ENCODE data around the gene PASK.

DNA sequence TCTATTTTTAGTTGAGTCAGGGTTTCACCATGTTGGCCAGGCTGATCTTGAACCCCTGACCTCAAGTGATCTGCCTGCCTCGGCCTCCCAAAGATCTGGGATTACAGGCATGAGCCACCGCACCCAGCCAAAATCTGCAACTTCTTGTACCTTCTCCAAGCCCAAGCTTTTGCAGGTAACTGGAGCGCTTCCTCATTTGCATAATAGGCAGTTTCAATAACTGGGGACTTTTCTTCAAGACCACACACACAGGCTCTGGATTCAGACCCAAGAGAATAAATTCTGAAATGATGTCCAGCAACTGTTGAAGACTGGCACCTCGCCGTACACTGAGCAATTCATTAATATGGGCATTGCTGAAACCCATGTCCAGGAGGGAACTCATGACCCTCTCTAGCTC, 50.0 kb downstream of the PASK start:
- no peak for TF ChIP-seq CTCF (IDR thresholded peaks at IDR 0.05; ENCODE audit: poor library complexity, severe bottlenecking)
- TF ChIP-seq SMC3 (conservative IDR thresholded peaks at IDR 0.05; ENCODE audit: poor library complexity), result no peak
- TF ChIP-seq, protein P1, sequence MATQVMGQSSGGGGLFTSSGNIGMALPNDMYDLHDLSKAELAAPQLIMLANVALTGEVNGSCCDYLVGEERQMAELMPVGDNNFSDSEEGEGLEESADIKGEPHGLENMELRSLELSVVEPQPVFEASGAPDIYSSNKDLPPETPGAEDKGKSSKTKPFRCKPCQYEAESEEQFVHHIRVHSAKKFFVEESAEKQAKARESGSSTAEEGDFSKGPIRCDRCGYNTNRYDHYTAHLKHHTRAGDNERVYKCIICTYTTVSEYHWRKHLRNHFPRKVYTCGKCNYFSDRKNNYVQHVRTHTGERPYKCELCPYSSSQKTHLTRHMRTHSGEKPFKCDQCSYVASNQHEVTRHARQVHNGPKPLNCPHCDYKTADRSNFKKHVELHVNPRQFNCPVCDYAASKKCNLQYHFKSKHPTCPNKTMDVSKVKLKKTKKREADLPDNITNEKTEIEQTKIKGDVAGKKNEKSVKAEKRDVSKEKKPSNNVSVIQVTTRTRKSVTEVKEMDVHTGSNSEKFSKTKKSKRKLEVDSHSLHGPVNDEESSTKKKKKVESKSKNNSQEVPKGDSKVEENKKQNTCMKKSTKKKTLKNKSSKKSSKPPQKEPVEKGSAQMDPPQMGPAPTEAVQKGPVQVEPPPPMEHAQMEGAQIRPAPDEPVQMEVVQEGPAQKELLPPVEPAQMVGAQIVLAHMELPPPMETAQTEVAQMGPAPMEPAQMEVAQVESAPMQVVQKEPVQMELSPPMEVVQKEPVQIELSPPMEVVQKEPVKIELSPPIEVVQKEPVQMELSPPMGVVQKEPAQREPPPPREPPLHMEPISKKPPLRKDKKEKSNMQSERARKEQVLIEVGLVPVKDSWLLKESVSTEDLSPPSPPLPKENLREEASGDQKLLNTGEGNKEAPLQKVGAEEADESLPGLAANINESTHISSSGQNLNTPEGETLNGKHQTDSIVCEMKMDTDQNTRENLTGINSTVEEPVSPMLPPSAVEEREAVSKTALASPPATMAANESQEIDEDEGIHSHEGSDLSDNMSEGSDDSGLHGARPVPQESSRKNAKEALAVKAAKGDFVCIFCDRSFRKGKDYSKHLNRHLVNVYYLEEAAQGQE (IDR thresholded peaks at IDR 0.05; ENCODE audit: borderline replicate concordance), result no peak
- TF ChIP-seq EZH2 (IDR thresholded peaks at IDR 0.05; ENCODE audit: borderline replicate concordance, insufficient read depth, low read length, poor library complexity, severe bottlenecking), result no peak
- TF ChIP-seq EP300 (conservative IDR thresholded peaks at IDR 0.05; ENCODE audit: poor library complexity, severe bottlenecking), result no peak
- no peak for TF ChIP-seq POLR2AphosphoS5 (IDR thresholded peaks at IDR 0.05)
- no peak for TF ChIP-seq TAF1 (IDR thresholded peaks at IDR 0.05; ENCODE audit: low read depth)
- TF ChIP-seq MXI1 (conservative IDR thresholded peaks at IDR 0.05; ENCODE audit: poor library complexity, severe bottlenecking), result no peak
